NCI-H146 (cell line): Measurements from ENCODE around the gene ZDHHC14.
"Not testable (repeated sequence)": the region's sequence is repeated elsewhere in the genome, so short reads cannot be mapped to it uniquely, and the experiment has no call there.

Experiments
- DNase-seq: peaks from one replicate; lab custom pipeline; 2025; lab: John Stamatoyannopoulos, UW

The ZDHHC14 gene

GRCh38 chr6:157552820-157553485 is 172.0 kb downstream of the ZDHHC14 start:
- DNase-seq, result no peak

- no peak for DNase-seq
Measured at GRCh38 chr6:157554747-157555146, 173.8 kb downstream of the ZDHHC14 start.

GRCh38 chr6:157555455-157556143 is 174.6 kb downstream of the ZDHHC14 start:
- no peak for DNase-seq

GRCh38 chr6:157556144-157556645 is 175.2 kb downstream of the ZDHHC14 start:
- no peak for DNase-seq

- no peak for DNase-seq
Measured at GRCh38 chr6:157556671-157557430, 175.9 kb downstream of the ZDHHC14 start.

- no peak for DNase-seq
Measured at GRCh38 chr6:157557559-157557958, 176.6 kb downstream of the ZDHHC14 start.

GRCh38 chr6:157558049-157558448 is 177.1 kb downstream of the ZDHHC14 start:
- DNase-seq, result no peak

GRCh38 chr6:157558487-157559200 is 177.7 kb downstream of the ZDHHC14 start:
- peak; percentile 64 for DNase-seq

GRCh38 chr6:157559201-157559756 is 178.3 kb downstream of the ZDHHC14 start:
- peak; percentile 64 for DNase-seq

GRCh38 chr6:157560063-157560462 is 179.1 kb downstream of the ZDHHC14 start:
- not testable (repeated sequence) for DNase-seq

GRCh38 chr6:157560691-157561413 is 179.9 kb downstream of the ZDHHC14 start:
- DNase-seq, result peak; percentile 79

- peak; percentile 79 for DNase-seq
Measured at GRCh38 chr6:157561414-157561790, 180.4 kb downstream of the ZDHHC14 start.

- no peak for DNase-seq
Measured at GRCh38 chr6:157561929-157562810, 181.2 kb downstream of the ZDHHC14 start.

- no peak for DNase-seq
Measured at GRCh38 chr6:157562997-157563396, 182.0 kb downstream of the ZDHHC14 start.

GRCh38 chr6:157563611-157564284 is 182.8 kb downstream of the ZDHHC14 start:
- no peak for DNase-seq

GRCh38 chr6:157568702-157569101 is 187.7 kb downstream of the ZDHHC14 start:
- no peak for DNase-seq

GRCh38 chr6:157569543-157569942 is 188.6 kb downstream of the ZDHHC14 start:
- DNase-seq, result no peak

- DNase-seq, result peak; percentile 56
Measured at GRCh38 chr6:157570104-157570503, 189.1 kb downstream of the ZDHHC14 start.

- no peak for DNase-seq
Measured at GRCh38 chr6:157570752-157571151, 189.8 kb downstream of the ZDHHC14 start.
